HUES6 (cell line): ENCODE results near the gene PPP2R2B.

Experiments
- H3K27ac ChIP-seq: 2 replicates; pipeline ENCODE4 v1.7.0; 2013; ENCODE audit warnings: low read depth, mild to moderate bottlenecking, low read length, inconsistent platforms
- H3K27me3 ChIP-seq: 2 replicates; pipeline ENCODE4 v1.6.1; 2013; ENCODE audit warnings: low read length; ENCODE audit not compliant: control insufficient read depth, insufficient read depth
- H3K36me3 ChIP-seq: 2 replicates; pipeline ENCODE4 v1.6.1; 2013; ENCODE audit warnings: low read length; ENCODE audit not compliant: control insufficient read depth, insufficient read depth
- H3K4me1 ChIP-seq: 2 replicates; pipeline ENCODE4 v1.6.1; 2013; ENCODE audit warnings: low read length; ENCODE audit not compliant: control insufficient read depth, insufficient read depth
- H3K4me3 ChIP-seq: 2 replicates; pipeline ENCODE4 v1.5.1; 2013; ENCODE audit warnings: low read depth, low read length
- H3K9ac ChIP-seq: one replicate; pipeline ENCODE4 v1.6.1; 2013; ENCODE audit warnings: mild to moderate bottlenecking, low read length
- H3K9me3 ChIP-seq: 2 replicates; pipeline ENCODE4 v1.6.1; 2013; ENCODE audit warnings: low read depth, low read length; ENCODE audit not compliant: control insufficient read depth, insufficient read depth

Gene PPP2R2B

GRCh38 chr5:146606893-146607292 lies 271.7 kb downstream of the PPP2R2B start:
- Histone ChIP-seq H3K9ac (no peak overlapping the region), H3K27me3 (no peaks in the 10 kb centered on the region), H3K4me1 (no peaks in the 10 kb centered on the region), H3K27ac (no peak overlapping the region), H3K9me3 (no peaks in the 10 kb centered on the region), H3K36me3 (no peaks in the 10 kb centered on the region), H3K4me3 (no peak overlapping the region)

- Histone ChIP-seq H3K27me3 (no peaks in the 10 kb centered on the region), H3K4me3 (no peak overlapping the region), H3K4me1 (no peaks in the 10 kb centered on the region), H3K36me3 (peaks cover 4% of the 10 kb centered on the region; the same call in 1 of the 2 replicates), H3K9ac (no peak overlapping the region), H3K9me3 (no peaks in the 10 kb centered on the region), H3K27ac (no peak overlapping the region)
Observed at GRCh38 chr5:146600376-146600775, 278.2 kb downstream of the PPP2R2B start.

GRCh38 chr5:146599261-146599660 lies 279.3 kb downstream of the PPP2R2B start:
- Histone ChIP-seq H3K9me3 (no peaks in the 10 kb centered on the region), H3K4me3 (no peak overlapping the region), H3K27ac (no peak overlapping the region), H3K4me1 (no peaks in the 10 kb centered on the region), H3K36me3 (peaks cover 4% of the 10 kb centered on the region; the same call in 1 of the 2 replicates), H3K9ac (no peak overlapping the region), H3K27me3 (no peaks in the 10 kb centered on the region)

GRCh38 chr5:146595088-146595487 lies 283.5 kb downstream of the PPP2R2B start:
- H3K9ac ChIP-seq = no peak overlapping the region
- H3K9me3 ChIP-seq = no peaks in the 10 kb centered on the region
- peaks cover 7% of the 10 kb centered on the region; the same call in 1 of the 2 replicates for H3K36me3 ChIP-seq
- no peaks in the 10 kb centered on the region for H3K4me1 ChIP-seq
- no peak overlapping the region for H3K27ac ChIP-seq
- H3K27me3 ChIP-seq = no peaks in the 10 kb centered on the region
- H3K4me3 ChIP-seq = no peak overlapping the region

- Histone ChIP-seq H3K27ac (no peak overlapping the region), H3K4me1 (no peaks in the 10 kb centered on the region), H3K9ac (no peak overlapping the region), H3K27me3 (no peaks in the 10 kb centered on the region), H3K9me3 (no peaks in the 10 kb centered on the region), H3K36me3 (peaks cover 3% of the 10 kb centered on the region; the same call in 1 of the 2 replicates), H3K4me3 (no peak overlapping the region)
Observed at GRCh38 chr5:146592352-146592751, 286.2 kb downstream of the PPP2R2B start.

- H3K4me3 ChIP-seq = no peak overlapping the region
- no peak overlapping the region for H3K9ac ChIP-seq
- no peaks in the 10 kb centered on the region for H3K4me1 ChIP-seq
- no peaks in the 10 kb centered on the region for H3K9me3 ChIP-seq
- H3K27me3 ChIP-seq = no peaks in the 10 kb centered on the region
- H3K36me3 ChIP-seq = peaks cover 3% of the 10 kb centered on the region; the same call in 1 of the 2 replicates
- no peak overlapping the region for H3K27ac ChIP-seq
Observed at GRCh38 chr5:146589028-146589345, 289.6 kb downstream of the PPP2R2B start.

GRCh38 chr5:146588331-146589027 lies 290.1 kb downstream of the PPP2R2B start:
- H3K27me3 ChIP-seq = no peaks in the 10 kb centered on the region
- peaks cover 3% of the 10 kb centered on the region; the same call in 1 of the 2 replicates for H3K36me3 ChIP-seq
- no peaks in the 10 kb centered on the region for H3K4me1 ChIP-seq

GRCh38 chr5:146586752-146587151 lies 291.8 kb downstream of the PPP2R2B start:
- H3K4me1 ChIP-seq = no peaks in the 10 kb centered on the region
- H3K27ac ChIP-seq = no peak overlapping the region
- no peaks in the 10 kb centered on the region for H3K27me3 ChIP-seq
- no peaks in the 10 kb centered on the region for H3K9me3 ChIP-seq
- H3K9ac ChIP-seq = no peak overlapping the region
- peaks cover 3% of the 10 kb centered on the region; the same call in 1 of the 2 replicates for H3K36me3 ChIP-seq
- no peak overlapping the region for H3K4me3 ChIP-seq

More at GRCh38 chr5:146588331-146589027, 290.1 kb downstream of the PPP2R2B start:
- no peak overlapping the region for H3K4me3 ChIP-seq
- no peaks in the 10 kb centered on the region for H3K9me3 ChIP-seq
- no peak overlapping the region for H3K27ac ChIP-seq
- no peak overlapping the region for H3K9ac ChIP-seq

- H3K9ac ChIP-seq = no peak overlapping the region
- H3K4me1 ChIP-seq = no peaks in the 10 kb centered on the region
- no peak overlapping the region for H3K4me3 ChIP-seq
- no peaks in the 10 kb centered on the region for H3K27me3 ChIP-seq
- no peak overlapping the region for H3K27ac ChIP-seq
- no peaks in the 10 kb centered on the region for H3K9me3 ChIP-seq
- no peaks in the 10 kb centered on the region for H3K36me3 ChIP-seq
Observed at GRCh38 chr5:146584750-146585149, 293.8 kb downstream of the PPP2R2B start.

- no peaks in the 10 kb centered on the region for H3K36me3 ChIP-seq
- no peaks in the 10 kb centered on the region for H3K9me3 ChIP-seq
- no peak overlapping the region for H3K9ac ChIP-seq
- H3K27me3 ChIP-seq = peaks cover 3% of the 10 kb centered on the region; the same call in 1 of the 2 replicates
- H3K4me1 ChIP-seq = no peaks in the 10 kb centered on the region
- no peak overlapping the region for H3K27ac ChIP-seq
- no peak overlapping the region for H3K4me3 ChIP-seq
Observed at GRCh38 chr5:146582051-146582596, 296.4 kb downstream of the PPP2R2B start.

- Histone ChIP-seq H3K4me1 (no peaks in the 10 kb centered on the region), H3K9ac (no peak overlapping the region), H3K9me3 (peaks cover 9% of the 10 kb centered on the region), H3K36me3 (no peaks in the 10 kb centered on the region), H3K4me3 (no peak overlapping the region), H3K27ac (no peak overlapping the region), H3K27me3 (peaks cover 3% of the 10 kb centered on the region; the same call in 1 of the 2 replicates)
Observed at GRCh38 chr5:146580237-146580636, 298.3 kb downstream of the PPP2R2B start.
